NCI-H446 treated with DMSO at 0.1 percent for 48 hours (cell line): ENCODE measurements around the gene TPM3.
A peak's percentile ranks its signal among the peaks of the same experiment; 100 is the strongest.
"Not testable (repeated sequence)": the region's sequence is repeated elsewhere in the genome, so short reads cannot be mapped to it uniquely, and the experiment has no call there.

Experiments used
- DNase-seq: peaks from one replicate; lab custom pipeline; 2025; lab: John Stamatoyannopoulos, UW

Gene TPM3

GRCh38 chr1:154205778-154206177 is 13.9 kb upstream of the TPM3 start:
- not testable (repeated sequence) for DNase-seq

GRCh38 chr1:154199563-154199879 is 7.6 kb upstream of the TPM3 start:
- no peak for DNase-seq

GRCh38 chr1:154198756-154199562 is 7.1 kb upstream of the TPM3 start:
- DNase-seq = no peak

GRCh38 chr1:154193821-154194220 is 1.9 kb upstream of the TPM3 start:
- DNase-seq = no peak

- no peak for DNase-seq
Observed at GRCh38 chr1:154192476-154192875, 576 bp upstream of the TPM3 start.

- no peak for DNase-seq
Observed at GRCh38 chr1:154190550-154190949, 1.4 kb downstream of the TPM3 start.

- DNase-seq = no peak
Observed at GRCh38 chr1:154186852-154187501, 4.9 kb downstream of the TPM3 start.

GRCh38 chr1:154186177-154186576 is 5.7 kb downstream of the TPM3 start:
- DNase-seq = no peak

- peak; percentile 97 for DNase-seq
Observed at GRCh38 chr1:154183046-154183915, 8.6 kb downstream of the TPM3 start.

- DNase-seq = peak; percentile 19
Observed at GRCh38 chr1:154182344-154183045, 9.4 kb downstream of the TPM3 start.

GRCh38 chr1:154181944-154182343 is 10.0 kb downstream of the TPM3 start:
- DNase-seq = no peak

- DNase-seq = no peak
Observed at GRCh38 chr1:154179946-154180687, 11.8 kb downstream of the TPM3 start.

GRCh38 chr1:154178911-154179811 is 12.7 kb downstream of the TPM3 start:
- no peak for DNase-seq

GRCh38 chr1:154178013-154178412 is 13.9 kb downstream of the TPM3 start:
- DNase-seq = no peak

GRCh38 chr1:154176337-154176736 is 15.6 kb downstream of the TPM3 start:
- DNase-seq = no peak

GRCh38 chr1:154174654-154175053 is 17.2 kb downstream of the TPM3 start:
- no peak for DNase-seq

GRCh38 chr1:154171880-154172279 is 20.0 kb downstream of the TPM3 start:
- no peak for DNase-seq

GRCh38 chr1:154171223-154171583 is 20.7 kb downstream of the TPM3 start:
- DNase-seq = no peak

GRCh38 chr1:154170547-154171222 is 21.2 kb downstream of the TPM3 start:
- DNase-seq = no peak

GRCh38 chr1:154167461-154167860 is 24.4 kb downstream of the TPM3 start:
- DNase-seq = no peak
